Small intestine (tissue), 7 donors: ENCODE results near the gene NUP205. TPM values are rescaled to one million over a fixed set of nuclear protein-coding genes. Genes with fewer than 3 reads are reported as not detected.

ENCODE experiments used
- DNase-seq, 2 donors: peaks; one replicate each; pipeline versions ENCODE4 v3.0.0 to v3.0.0-alpha.2; 2013
- FAIRE-seq: peaks from 2 replicates; lab custom pipeline; 2012; peaks lifted over from hg19 to GRCh38; lab: Jason Lieb, UNC
- H3K27ac ChIP-seq, 3 donors: one replicate each; pipeline ENCODE4 v1.5.1; 2013; ENCODE audit warnings: low read length in 2 of 3, mild to moderate bottlenecking in 2 of 3, control low read depth in 1 of 3, inconsistent platforms in 1 of 3, low read depth in 1 of 3, moderate library complexity in 1 of 3
- H3K27me3 ChIP-seq, 3 donors: one replicate each; pipeline ENCODE4 v1.6.1; 2013; ENCODE audit warnings: low read length in 3 of 3, inconsistent platforms in 1 of 3; ENCODE audit not compliant: control insufficient read depth in 3 of 3, insufficient read depth in 3 of 3
- H3K36me3 ChIP-seq, 3 donors: one replicate each; pipeline ENCODE4 v1.6.1; 2013; ENCODE audit warnings: low read length in 3 of 3, inconsistent platforms in 1 of 3, low read depth in 1 of 3, mild to moderate bottlenecking in 1 of 3, moderate library complexity in 1 of 3; ENCODE audit not compliant: control insufficient read depth in 3 of 3, insufficient read depth in 2 of 3
- H3K4me1 ChIP-seq, 3 donors: one replicate each; pipeline ENCODE4 v1.6.1; 2013; ENCODE audit warnings: low read length in 2 of 3, inconsistent platforms in 1 of 3, low read depth in 1 of 3, mild to moderate bottlenecking in 1 of 3, moderate library complexity in 1 of 3; ENCODE audit not compliant: control insufficient read depth in 3 of 3, insufficient read depth in 2 of 3
- H3K4me3 ChIP-seq, 3 donors: one replicate each; pipeline ENCODE4 v1.5.1; 2013; ENCODE audit warnings: low read length in 3 of 3, control low read depth in 1 of 3, inconsistent platforms in 1 of 3, low read depth in 1 of 3, mild to moderate bottlenecking in 1 of 3, moderate library complexity in 1 of 3
- H3K9me3 ChIP-seq, 2 donors: one replicate each; pipeline ENCODE4 v1.6.1; 2013; ENCODE audit warnings: low read depth in 1 of 2, low read length in 1 of 2; ENCODE audit not compliant: control insufficient read depth in 2 of 2, insufficient read depth in 1 of 2
- WGBS, 3 donors: extraction: QIAGEN DNeasy Blood & Tissue Kit; methylation state at CpG; one replicate each; pipeline ENCODE4 v1.1.7; 2013; 5-methylcytosine and 5-hydroxymethylcytosine counted together
- polyA plus RNA-seq, 4 donors: library from polyadenylated mRNA; stranded (reverse) in 3 of 4; unstranded in 1 of 4; fragments of 200-250 nt in 3 of 4; fragments of 120-200 nt in 1 of 4; gene quantifications; one replicate each; pipeline versions ENCODE4 v1.2.1 to v1.2.3, GENCODE V29; 2013
- donor health status: healthy with polysubstance abuse.
- donor health status: control.
- donor health status: control.
- donor health status: Bipolar disorder and iron deficiency.
- donor health status: healthy.

The NUP205 gene
- polyA plus RNA-seq, 4 donors = 17.6 to 37.9 (median 25.6) TPM

DNA sequence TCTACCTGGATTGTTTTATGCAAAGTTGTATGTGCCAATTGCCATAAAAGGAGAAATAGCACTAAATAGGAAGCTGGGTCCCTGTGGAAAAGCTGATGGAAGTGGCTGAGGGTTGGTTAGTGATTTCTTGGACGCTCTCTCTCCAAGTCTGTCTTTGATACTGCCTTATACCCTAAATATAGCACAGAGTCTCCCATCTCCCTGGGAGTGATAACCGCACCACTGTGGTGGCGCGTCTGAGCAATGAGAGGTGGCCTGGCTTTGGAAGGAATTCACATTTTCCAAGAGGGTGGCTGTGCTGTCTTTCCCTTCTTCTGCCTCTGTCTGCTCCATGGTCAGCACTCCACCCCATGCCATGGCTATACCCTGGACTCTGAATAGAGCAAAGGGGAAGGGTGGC lies 135.8 kb downstream of the NUP205 start:
- DNase-seq (no peak), FAIRE-seq (no peak)
- Histone ChIP-seq H3K27me3 (no peaks in the 10 kb centered on the region), H3K4me1 (no peaks in the 10 kb centered on the region), H3K4me3 (no peak overlapping the region), H3K9me3 (no peaks in the 10 kb centered on the region), H3K36me3 (peaks cover 0 to 15% (median 0%) of the 10 kb centered on the region in 3 donors), H3K27ac (no peak overlapping the region)
- WGBS, 3 donors = 94 to 100% (median 99%) methylated on average over 4 of the region's 4 CpGs

- Histone ChIP-seq H3K4me3 (no peak overlapping the region), H3K27me3 (no peaks in the 10 kb centered on the region), H3K27ac (no peak overlapping the region), H3K36me3 (peaks cover 0 to 12% (median 0%) of the 10 kb centered on the region in 3 donors), H3K9me3 (no peaks in the 10 kb centered on the region), H3K4me1 (no peaks in the 10 kb centered on the region)
- WGBS, 3 donors = 58 to 71% (median 60%) methylated on average over 8 of the region's 8 CpGs
- FAIRE-seq (no peak), DNase-seq (no peak)
These were observed 139.7 kb downstream of the NUP205 start for GRCh38 chr7:135697276-135698049.

Other genes starting within 250 kb of the NUP205 start
- 10 to 100 TPM in 1 of 4 donors, 1 to 10 TPM in 3; 5.1 to 19.3 (median 6.2) TPM for gene CNOT4, start 47.8 kb upstream of the NUP205 start, polyA plus RNA-seq
- gene STMP1, start 104.6 kb downstream of the NUP205 start, polyA plus RNA-seq = 10 to 100 TPM; 24.8 to 44.7 (median 33.4) TPM
- under 1 TPM in 2 of 4 donors, not detected in 2; 0.04 to 0.56 TPM for gene SLC13A4, start 170.3 kb downstream of the NUP205 start, polyA plus RNA-seq
- gene FAM180A, start 190.9 kb downstream of the NUP205 start, polyA plus RNA-seq = 1 to 10 TPM in 1 of 4 donors, not detected in 3; 1.3 TPM